GM18873 (cell line): ENCODE measurements around the gene TJP3.

Experiments used
- ATAC-seq: cut with Tn5 transposase; IDR thresholded peaks from one replicate; pipeline ENCODE4 v1.9.1; 2021; ENCODE audit warnings: mild to moderate bottlenecking, moderate library complexity, moderate number of reproducible peaks; ENCODE audit not compliant: unreplicated experiment, low FRiP score

Gene TJP3

GRCh38 chr19:3710265-3710812 lies 2.2 kb downstream of the TJP3 start:
- no peak for ATAC-seq

GRCh38 chr19:3712663-3713611 lies 4.8 kb downstream of the TJP3 start:
- ATAC-seq = no peak

- no peak for ATAC-seq
Measured at GRCh38 chr19:3716147-3716668, 8.0 kb downstream of the TJP3 start.

GRCh38 chr19:3719868-3720267 lies 11.7 kb downstream of the TJP3 start:
- no peak for ATAC-seq

GRCh38 chr19:3720349-3720917 lies 12.2 kb downstream of the TJP3 start:
- no peak for ATAC-seq

- ATAC-seq = no peak
Measured at GRCh38 chr19:3721131-3721886, 13.1 kb downstream of the TJP3 start.

- ATAC-seq = no peak
Measured at GRCh38 chr19:3721887-3722442, 13.8 kb downstream of the TJP3 start.

- ATAC-seq = no peak
Measured at GRCh38 chr19:3722443-3723109, 14.4 kb downstream of the TJP3 start.

- no peak for ATAC-seq
Measured at GRCh38 chr19:3723110-3723488, 14.9 kb downstream of the TJP3 start.

GRCh38 chr19:3723883-3724282 lies 15.7 kb downstream of the TJP3 start:
- ATAC-seq = no peak

GRCh38 chr19:3725121-3725520 lies 16.9 kb downstream of the TJP3 start:
- no peak for ATAC-seq

- ATAC-seq = no peak
Measured at GRCh38 chr19:3725640-3726310, 17.6 kb downstream of the TJP3 start.

GRCh38 chr19:3730457-3730958 lies 22.3 kb downstream of the TJP3 start:
- no peak for ATAC-seq

GRCh38 chr19:3732108-3732507 lies 23.9 kb downstream of the TJP3 start:
- no peak for ATAC-seq

GRCh38 chr19:3733549-3734309 lies 25.5 kb downstream of the TJP3 start:
- no peak for ATAC-seq

GRCh38 chr19:3734310-3734600 lies 26.1 kb downstream of the TJP3 start:
- ATAC-seq = no peak

- no peak for ATAC-seq
Measured at GRCh38 chr19:3736106-3736724, 28.0 kb downstream of the TJP3 start.

GRCh38 chr19:3737487-3738205 lies 29.5 kb downstream of the TJP3 start:
- no peak for ATAC-seq
